ENCODE measurements around the gene TP53.

Gene TP53
- 50.5 to 86.6 (median 56.6) reads per million in 4 experiments for total RNA-seq

DNA sequence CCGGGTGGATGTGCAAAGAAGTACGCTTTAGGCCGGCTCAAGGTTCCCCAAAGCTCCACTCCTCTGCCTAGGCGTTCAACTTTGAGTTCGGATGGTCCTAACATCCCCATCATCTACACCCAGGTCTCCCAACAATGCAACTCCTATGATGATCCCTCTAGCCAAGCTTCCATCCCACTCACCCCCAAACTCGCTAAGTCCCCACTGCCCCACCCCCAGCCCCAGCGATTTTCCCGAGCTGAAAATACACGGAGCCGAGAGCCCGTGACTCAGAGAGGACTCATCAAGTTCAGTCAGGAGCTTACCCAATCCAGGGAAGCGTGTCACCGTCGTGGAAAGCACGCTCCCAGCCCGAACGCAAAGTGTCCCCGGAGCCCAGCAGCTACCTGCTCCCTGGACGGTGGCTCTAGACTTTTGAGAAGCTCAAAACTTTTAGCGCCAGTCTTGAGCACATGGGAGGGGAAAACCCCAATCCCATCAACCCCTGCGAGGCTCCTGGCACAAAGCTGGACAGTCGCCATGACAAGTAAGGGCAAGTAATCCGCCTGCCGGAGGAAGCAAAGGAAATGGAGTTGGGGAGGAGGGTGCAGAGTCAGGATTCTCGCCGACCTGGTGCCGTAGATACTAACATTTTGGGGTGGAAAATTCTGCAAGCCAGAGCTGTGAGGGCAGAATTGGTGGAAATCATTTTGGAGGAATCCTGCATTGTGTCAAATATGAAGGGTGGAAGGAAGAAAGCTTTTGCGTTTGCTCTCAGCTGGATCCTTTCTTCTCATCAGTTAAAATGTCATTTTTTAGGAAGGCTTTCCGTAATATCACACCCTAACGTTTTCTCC is at the start of gene TP53:
TP53 (minus strand) TSS at position 419 of the 836 bp plus-strand sequence. CDS start 10,896 bp downstream, outside the sequence.
- peak; percentile 81 for DNase-seq

DNA sequence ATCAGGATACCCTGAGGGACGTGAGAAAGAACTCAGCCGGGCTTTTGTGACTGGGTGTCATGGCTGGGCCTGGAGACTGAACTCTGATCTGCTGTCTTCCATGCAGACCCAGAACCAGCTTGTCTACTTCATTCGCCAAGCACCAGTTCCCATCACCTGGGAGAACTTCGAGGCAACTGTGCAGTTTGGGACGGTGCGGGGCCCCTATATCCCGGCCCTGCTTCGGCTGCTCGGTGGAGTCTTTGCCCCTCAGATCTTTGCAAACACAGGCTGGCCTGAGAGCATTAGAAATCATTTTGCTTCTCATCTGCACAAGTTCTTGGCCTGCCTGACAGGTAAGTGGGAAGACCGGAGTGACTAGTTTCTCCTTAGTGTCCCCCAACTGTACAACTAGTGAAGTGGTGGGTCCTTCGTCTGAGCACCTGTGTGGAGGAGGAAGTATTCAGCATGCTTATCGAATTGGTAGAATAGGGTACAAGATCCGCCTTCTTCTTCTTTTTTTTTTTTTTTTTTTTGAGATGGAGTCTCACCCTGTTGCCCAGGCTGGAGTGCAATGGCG is 45.8 kb upstream of the TP53 start:
- no peak for DNase-seq

DNA sequence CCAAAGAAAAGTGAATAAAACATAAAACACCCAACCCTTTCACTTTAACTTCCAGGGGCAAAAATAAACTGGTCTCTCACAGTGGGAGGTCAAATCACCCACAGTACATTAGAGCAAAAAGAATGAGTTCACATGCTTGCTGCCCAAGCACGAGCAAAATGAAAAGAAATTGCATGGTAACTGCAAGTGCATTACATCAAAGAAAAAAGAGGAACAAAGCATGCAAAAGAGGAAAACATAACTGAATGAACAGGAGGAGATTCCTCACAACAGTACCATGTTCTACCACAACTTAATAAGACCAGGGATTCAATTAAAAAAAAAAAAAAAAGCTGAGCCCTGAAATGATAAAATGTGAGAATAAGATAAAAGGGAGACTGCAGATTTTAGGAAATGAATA is 42.5 kb upstream of the TP53 start:
- DNase-seq = no peak

DNA sequence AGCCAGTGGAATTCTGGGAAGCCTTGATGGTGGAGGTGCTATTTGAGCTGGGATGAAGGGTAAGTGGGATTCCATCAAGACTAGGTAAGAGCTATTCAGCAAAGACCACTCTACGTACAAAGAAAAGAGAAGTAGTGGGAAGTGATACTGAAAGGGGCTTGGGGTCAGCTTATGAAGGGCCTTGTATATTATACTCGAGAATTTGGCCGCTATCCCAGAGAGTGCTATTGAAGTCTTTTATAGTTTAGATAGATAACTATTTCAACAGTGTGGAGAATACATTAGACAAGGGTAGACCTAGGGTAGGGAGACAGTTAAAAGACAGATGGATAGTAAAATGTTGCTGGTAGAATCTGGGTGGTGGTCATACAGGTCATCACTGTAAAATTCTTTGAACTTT is 40.6 kb upstream of the TP53 start:
- no peak for DNase-seq

DNA sequence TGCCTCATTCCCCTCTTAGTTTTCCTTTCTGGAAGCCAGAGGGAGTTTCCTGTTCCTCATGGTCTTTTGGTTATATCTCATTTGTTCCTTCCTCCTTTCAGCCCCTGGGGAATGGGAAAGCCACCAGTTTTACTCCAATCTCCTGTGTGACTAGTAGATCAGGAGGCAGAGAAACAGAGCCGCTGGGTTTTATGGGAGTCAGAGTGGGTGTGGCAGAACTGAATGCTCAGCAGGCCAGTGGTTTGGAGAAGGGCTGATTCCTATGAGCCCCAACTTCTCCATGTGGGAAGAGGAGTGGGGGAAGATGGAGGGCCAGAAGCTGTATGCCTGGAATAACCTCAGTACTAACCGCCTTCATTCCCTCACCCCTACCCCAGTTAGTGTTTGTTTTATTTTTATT is 34.3 kb upstream of the TP53 start:
- no peak for DNase-seq

DNA sequence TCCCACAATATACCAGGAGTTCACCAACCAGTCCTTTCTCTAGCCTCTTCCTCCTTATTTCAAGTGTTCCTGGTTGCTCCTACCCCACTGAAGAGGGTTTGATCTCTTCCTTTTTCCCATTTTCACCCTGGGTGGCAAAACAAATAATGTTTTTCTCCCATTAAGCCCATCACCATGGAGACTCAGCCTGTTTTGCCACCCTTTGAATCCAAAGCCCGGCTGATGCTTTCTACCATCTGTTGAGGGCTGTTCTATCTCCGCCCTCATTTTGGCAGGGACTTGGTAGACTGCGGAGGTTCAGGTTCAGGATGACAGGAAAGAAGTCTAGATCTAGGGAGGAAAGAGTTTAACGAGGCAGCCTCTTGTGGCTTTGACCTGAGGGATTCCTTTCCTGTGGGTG is 32.8 kb upstream of the TP53 start:
- no peak for DNase-seq

DNA sequence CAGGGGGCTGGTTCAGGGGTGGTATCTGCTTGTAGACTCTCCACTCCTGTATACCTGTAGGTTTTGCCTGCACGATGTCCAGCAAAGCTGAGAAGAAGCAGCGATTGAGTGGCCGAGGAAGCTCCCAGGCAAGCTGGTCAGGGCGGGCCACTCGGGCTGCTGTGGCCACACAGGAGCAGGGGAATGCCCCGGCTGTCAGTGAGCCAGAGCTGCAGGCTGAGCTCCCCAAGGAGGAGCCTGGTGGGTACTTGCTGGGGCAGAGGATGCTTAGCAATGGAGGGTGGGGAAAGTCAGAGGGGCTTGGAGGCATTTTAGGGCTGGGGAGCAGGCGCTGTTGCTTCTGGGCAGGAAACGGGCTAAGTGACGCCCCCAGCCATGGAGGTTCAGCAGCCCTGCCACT is 32.4 kb upstream of the TP53 start:
- DNase-seq = no peak

DNA sequence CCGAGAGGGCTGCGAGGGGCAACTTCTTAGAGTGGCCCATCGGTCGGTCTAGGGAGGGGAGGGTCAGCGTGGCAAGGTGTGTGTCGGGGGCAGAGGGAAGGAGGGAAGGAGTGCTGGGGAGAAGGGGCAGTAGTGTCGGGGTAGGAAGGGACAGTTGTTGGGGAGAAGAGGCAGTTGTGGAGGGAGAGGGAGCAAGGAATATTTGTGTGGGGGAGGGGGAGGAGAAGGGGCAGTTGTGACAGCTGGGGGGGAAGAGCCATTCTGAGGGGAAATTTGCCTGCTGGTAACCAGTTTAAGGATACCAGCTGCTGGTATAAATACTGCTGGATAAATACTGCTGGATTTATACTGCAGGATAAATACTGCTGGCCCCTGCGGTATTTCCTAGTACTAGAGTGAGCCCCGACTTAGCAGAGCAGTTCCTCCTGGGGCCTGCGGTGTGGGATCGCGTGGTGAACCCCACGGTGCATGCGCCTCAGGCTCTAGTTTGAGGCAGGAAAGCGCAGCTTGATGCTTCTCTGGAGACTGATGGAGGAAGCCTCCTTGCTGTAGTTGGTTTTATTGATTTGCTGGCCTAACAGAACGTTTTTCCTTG is 30.6 kb upstream of the TP53 start:
- DNase-seq = no peak

DNA sequence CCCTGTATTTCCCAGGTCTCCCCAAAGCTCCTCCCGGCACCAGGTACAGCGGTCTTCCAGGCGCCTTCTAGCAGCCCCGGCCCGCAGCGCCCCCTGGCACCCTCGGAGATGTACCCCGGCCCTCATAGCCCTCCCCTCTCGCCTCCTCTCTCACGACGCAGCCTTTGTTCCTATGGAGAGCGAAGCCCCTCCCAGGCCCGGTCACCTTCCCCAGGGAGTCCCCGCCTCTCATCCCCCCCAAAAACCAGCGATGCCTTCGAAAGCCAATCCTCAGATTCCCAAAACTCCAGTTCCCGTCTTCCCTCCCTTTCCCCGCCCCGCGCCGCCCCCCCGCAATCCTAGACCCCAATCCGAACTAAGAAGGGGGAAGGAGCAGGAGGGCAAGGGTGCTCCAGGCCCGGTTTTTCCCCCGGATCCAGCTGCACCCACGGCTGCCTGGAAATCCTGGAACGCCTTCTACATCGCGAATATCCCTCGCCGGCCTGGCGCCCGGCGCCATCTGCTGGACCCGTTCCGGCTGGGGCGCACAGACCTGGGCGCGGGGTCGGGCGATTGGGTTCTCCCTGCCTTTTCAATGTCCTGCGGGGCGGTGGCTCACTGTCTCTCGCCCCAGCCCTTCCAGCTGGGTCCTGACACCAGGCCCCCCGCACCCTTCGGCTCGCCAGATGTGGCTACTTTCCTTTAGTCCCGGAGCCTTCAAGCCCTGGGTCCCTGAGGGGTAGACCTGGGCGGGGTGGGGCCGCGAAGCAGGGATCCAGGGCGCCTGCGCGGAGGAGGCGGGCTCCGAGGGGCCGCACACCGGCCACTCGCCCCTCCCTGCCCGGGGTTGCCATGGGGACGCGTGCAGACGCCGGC is 29.8 kb upstream of the TP53 start, which contains the start of gene DNAH2:
DNAH2 (plus strand) TSS at position 844 of the 855 bp plus-strand sequence. CDS start 1,991 bp downstream, outside the sequence.
- peak; percentile 7 for DNase-seq

DNA sequence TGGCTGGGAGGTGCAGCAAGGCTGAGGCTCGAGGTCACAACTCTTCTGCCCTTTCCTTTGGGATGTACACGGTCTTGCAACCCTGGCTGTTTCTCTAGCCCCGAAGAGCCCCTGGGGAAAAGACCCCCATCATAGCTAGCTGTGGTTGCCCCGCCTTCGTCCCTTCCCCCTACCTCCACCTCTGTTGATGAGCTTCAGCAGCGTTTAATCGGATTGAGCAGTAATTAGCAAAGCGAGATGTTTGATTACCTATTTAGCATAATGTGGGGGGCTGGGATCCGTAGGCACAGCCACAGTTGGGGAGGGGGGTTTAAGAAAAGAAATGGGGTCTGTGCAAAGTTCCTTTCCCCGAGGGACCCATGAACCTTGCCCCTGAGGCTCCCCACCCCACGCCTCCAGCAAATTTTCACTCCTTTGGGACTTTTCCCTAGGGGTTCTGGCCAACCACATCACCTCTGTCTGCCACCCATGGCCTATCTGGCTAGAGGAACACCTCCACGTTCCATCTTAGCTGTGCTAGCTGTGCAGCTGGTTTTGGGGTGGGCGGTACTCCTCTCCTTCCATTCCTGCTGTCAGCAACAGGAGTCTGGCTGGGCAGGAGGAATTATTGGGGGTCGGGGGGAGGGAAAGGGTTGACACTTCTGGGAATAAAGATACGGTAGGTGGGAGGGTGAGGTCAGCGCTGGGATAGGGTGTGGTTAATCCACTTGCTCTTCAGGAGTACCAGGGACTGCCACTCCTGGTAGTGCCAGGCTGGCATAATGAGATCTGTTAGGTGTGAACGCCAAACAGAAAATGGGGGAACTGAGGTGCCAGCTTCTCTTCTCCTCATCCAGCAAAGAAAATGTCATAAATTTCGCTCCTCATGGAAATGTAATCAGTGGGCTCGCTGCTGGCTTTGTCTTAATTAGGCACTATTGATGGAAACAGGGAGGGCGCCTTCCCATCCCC is 28.9 kb upstream of the TP53 start:
- DNase-seq = no peak

DNA sequence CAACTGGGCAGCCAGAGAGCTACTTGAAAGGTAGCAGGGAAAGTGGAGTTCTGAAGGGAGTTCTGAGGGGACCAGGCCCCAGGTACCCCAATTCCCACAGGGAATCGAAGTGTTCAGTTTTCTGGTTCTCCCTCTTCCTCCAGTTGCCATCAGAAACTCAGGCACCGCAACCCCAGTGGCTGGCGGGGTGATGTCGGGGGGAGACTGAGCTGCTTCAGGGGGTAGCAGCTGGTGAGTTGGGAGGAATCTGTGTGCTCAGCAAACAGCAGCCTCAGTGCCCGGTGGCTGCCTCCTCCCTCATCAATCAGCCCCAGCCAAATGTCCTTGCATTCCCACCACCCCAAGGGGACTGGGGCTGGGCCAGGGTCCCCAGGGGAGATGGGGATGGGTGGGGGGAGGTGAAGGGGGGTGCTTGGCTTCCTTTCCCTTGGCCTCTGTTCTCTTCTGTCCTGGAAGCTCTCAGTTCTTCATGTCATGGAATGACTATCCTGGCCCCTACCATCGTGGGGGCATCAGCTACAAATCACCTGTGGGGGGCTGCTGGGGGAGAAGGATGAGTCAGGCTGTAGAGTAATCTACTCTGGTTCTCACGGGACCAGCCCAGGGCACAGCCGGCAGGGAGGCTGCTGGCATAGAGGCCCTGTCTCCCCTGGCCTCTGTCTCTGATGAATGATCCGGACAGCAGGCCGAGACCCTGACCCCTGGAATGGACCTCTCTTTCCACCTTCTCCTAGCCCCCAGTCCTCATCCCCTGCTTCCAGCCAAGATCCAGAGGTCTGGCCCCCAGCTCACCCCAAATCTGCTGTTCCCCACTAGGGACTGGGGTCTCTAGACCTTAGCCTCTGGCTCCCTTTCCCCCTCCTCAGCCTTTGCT is 27.7 kb upstream of the TP53 start:
- DNase-seq = no peak

DNA sequence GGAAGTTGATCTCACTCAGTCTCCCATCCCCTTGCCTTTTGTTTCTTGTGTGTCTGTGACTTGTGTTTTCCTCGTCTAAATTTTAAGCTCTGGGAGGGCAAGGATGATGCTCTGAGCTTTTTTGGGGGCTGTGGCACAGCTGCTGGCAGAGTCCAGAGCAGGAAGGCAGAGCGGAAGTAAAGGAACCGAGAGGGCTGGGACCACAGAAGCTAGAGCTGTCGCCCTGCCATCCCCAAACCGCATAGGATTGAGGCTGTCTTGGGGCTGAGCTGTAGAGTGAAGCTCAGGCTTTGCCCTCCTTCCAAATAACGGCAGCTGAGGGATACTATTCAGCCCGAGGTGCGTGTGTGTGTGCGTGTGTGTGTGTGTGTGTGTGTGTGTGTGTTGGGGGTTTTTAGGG is 26.5 kb upstream of the TP53 start:
- no peak for DNase-seq

DNA sequence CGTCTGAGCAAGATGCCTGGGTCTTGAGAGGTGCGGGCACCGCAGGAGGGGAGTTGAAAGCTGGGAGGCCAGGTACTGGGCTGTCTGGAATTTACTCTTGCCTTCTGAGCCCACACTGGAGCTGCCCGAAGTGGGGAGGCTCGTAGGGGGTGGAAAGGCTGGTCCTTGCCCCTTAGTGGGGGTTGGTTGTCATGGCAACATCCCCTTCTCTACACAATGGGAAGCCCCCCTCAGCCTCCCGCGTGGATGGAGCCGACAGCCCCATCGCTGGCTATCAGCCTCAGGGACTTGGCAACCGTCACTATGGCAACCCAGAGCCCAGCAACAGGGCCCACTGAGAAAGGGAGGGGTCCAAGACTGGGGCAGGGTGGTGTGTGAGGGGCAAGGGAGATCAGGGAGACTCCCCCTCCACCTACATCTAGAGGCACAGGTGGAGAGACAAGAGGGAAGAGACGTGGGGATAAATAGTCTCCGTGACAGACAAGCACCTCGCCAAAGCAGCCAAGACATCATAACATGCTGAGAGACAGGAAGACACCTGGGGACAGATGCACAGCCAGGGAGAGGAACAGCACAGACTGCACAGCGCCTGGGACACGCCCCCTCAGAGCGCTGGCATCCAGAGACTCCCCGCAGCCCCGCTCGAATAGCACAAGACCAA is 25.0 kb upstream of the TP53 start:
- DNase-seq = no peak

DNA sequence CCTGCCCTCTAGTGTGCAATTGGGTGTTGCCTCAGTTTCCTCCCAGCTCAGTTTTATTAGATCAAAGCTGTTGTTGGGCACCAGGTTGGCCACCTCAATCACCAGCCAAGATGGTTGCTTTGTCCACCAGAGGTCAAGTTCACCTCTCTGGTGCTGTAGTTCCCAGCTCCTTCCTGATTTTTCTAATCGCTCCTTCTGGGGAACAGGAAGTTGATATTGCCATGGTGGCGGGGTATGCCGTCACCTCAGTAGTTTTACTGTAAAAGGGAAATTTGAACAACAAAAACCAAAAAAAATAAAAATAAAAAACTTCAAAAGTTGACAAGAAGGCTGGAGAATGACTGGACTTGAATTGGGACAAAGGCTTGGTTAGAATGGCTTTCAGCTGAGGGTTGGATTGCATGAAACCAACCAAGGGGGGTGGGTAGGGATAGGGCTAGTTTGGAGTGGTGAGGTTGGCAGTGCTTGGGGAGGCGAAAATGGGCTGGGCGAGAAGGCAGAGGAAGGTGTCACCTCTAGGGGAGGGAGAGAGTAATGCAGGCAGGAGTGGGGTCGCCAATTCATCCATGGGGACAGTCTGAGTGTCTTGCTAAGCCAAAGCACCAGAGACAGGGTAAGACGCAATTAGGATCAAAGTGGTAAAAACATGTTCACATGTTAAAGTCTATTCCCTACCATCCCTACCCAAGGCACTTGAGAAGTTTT is 23.9 kb upstream of the TP53 start:
- no peak for DNase-seq

DNA sequence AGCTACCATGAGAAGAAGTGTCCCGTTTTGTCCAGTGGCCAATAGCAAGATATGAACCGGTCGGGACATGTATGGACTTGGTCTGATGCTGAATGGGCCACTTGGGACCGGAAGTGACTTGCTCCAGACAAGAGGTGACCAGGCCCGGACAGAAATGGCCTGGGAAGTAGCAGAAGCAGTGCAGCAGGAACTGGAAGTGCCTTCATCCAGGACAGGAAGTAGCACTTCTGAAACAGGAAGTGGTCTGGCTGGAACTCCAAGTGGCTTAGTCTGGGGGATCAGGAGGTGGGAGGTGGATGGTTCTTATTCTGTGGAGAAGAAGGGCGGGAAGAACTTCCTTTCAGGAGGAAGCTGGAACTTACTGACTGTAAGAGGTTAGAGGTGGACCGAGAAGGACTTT is 23.0 kb upstream of the TP53 start:
- DNase-seq = no peak

DNA sequence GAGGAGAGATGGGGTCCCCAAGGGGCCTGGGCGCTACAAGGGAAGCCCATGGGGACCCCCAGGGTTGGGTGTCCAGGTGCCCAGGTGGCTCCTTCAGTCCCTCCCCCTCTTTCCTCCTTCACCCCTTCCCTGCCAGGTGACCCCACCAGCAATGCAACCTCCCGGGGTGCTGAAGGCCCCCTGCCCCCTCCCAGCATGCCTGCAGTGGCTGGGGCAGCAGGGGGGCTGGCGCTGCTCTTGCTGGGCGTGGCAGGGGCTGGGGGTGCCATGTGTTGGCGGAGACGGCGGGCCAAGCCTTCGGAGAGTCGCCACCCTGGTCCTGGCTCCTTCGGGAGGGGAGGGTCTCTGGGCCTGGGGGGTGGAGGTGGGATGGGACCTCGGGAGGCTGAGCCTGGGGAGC is 21.7 kb upstream of the TP53 start:
- DNase-seq = no peak

DNA sequence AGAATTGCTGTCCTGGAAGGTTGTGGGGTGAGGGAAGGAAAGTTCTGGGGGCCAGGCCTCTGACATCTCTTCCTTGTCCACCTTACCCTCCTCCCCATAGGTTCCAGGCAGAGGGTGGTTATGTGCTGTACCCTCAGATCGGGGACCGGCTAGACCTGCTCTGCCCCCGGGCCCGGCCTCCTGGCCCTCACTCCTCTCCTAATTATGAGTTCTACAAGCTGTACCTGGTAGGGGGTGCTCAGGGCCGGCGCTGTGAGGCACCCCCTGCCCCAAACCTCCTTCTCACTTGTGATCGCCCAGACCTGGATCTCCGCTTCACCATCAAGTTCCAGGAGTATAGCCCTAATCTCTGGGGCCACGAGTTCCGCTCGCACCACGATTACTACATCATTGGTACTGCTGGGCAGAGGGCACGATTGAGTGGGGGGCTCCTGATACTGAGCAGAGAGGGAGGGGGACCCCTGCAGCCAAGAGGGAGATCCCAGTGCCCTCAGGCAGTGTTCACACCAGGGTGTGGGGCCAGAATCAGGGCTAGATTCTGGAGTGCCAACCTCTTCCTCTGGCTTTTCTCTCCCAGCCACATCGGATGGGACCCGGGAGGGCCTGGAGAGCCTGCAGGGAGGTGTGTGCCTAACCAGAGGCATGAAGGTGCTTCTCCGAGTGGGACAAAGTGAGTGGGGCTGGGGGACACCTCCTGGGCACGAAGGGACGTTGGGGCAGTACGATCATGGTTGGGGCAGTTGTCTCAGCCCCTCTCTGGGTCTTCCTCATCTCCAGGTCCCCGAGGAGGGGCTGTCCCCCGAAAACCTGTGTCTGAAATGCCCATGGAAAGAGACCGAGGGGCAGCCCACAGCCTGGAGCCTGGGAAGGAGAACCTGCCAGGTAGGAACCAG is 20.8 kb upstream of the TP53 start:
- DNase-seq = no peak

DNA sequence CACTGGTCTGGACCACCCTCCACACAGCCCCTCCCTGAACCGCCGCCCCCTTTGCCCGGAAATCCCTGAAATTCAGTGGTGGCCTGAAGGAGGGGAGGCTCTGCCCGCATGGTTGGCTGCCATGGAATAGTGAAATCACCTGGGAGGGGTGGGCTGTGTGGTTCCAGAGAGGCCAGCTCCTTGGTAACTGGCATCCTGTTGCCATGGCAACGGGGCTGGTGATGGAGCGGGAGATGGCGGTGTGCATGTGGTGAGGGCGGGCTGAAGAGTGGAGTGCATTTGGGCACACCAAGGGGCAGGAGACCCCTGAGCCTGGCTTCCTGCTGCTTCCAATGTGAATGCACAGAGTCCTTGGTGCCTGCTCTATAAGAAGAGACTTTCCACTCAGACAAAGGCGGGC is 20.2 kb upstream of the TP53 start:
- no peak for DNase-seq

Measured in effector CD8-positive, alpha-beta T cell (primary cell).